Lower leg skin (tissue), 4 donors: Measurements from ENCODE around the gene AK1. TPM values are rescaled to one million over a fixed set of nuclear protein-coding genes. Genes with fewer than 3 reads are reported as not detected.
"Not testable (repeated sequence)": the region's sequence is repeated elsewhere in the genome, so short reads cannot be mapped to it uniquely, and the experiment has no call there.

Experiments
- DNase-seq, 2 donors: peaks; one replicate each; pipeline ENCODE4 v3.0.0-alpha.2; 2019; ENCODE audit warnings: low spot score in 2 of 2
- H3K4me3 ChIP-seq: fragments of 200-600 bp; sonication (generic); 2 replicates; pipeline ENCODE4 v1.5.1; 2017; ENCODE audit warnings: mild to moderate bottlenecking, low read depth; ENCODE audit not compliant: poor library complexity, severe bottlenecking
- POLR2A ChIP-seq, 2 donors: fragments of 450-650 bp; IDR thresholded peaks; one replicate each; pipeline ENCODE4 v1.6.1; 2016 to 2017; ENCODE audit warnings: antibody characterized with exemption in 2 of 2, mild to moderate bottlenecking in 1 of 2, moderate library complexity in 1 of 2
- WGBS, 2 donors: methylation state at CpG; one replicate each; pipeline ENCODE4 v1.1.5; 2018; 5-methylcytosine and 5-hydroxymethylcytosine counted together
- intact Hi-C: fragments of 100-400 bp; cut with DNase I; formaldehyde crosslinking; loops from one replicate; pipeline ENCODE4 v1.15.0; 2023; ENCODE audit warnings: low total_unique reads
- total RNA-seq, 4 donors: library from RNA; depleted of rRNA; stranded (reverse); fragments of >200 nt; gene quantifications; one replicate each; pipeline ENCODE4 v1.1.0, GENCODE V29; 2016
- TF ChIP-seq, protein P1 (sequence below), 3 donors: fragments of 450-650 bp; IDR thresholded peaks; one replicate each; pipeline ENCODE4 v1.5.1; 2016; ENCODE audit warnings: antibody characterized with exemption in 3 of 3, mild to moderate bottlenecking in 3 of 3, moderate library complexity in 2 of 3

Gene AK1
- total RNA-seq, 4 donors from 2014 or later = 9.5 to 35.4 (median 19.8) TPM

DNA sequence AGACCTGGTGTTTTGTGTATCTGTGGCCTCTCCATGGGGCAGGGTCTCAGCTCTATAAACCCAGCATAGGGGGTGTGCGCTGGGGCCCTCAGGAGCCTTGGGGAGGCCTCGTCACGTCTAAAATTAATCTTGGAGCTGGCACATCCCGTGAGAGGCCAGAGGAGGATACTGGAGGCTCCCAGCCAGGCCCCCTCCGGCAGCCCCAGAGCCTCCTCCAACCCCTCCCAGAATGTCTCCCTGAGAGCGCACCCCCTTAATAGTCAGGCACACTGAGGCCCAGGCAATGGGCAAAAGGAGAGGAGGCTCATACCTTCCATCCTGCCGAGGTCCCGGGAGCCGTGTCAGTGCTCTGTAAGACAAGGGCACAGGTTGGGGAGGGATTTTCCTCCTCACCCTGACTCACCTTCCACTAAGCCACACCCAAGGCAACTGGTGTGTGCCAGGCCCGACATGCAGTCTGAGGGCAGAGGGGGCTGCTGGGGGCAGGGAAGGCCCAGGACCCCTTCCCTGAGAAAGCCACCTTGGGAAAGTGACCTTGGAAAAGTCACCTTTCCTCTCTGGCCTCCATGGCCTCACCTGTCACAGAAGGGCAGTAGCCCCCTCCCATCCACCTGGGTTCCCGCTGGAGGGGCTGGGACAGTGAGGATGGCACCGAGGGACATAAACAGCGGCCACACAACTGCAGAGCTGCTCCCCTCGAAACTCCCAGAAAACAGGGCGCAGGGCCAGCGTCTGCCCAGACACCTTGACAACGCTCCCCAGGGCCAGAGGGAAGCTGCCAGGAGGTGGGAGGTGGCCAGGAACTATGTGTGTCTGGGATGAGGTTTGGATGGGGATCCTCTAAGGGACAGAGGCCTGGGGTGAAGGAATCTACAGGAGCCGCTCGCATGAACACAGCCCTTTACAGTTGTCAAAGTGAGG is 2.9 kb downstream of the AK1 start:
- TF ChIP-seq, protein P1, sequence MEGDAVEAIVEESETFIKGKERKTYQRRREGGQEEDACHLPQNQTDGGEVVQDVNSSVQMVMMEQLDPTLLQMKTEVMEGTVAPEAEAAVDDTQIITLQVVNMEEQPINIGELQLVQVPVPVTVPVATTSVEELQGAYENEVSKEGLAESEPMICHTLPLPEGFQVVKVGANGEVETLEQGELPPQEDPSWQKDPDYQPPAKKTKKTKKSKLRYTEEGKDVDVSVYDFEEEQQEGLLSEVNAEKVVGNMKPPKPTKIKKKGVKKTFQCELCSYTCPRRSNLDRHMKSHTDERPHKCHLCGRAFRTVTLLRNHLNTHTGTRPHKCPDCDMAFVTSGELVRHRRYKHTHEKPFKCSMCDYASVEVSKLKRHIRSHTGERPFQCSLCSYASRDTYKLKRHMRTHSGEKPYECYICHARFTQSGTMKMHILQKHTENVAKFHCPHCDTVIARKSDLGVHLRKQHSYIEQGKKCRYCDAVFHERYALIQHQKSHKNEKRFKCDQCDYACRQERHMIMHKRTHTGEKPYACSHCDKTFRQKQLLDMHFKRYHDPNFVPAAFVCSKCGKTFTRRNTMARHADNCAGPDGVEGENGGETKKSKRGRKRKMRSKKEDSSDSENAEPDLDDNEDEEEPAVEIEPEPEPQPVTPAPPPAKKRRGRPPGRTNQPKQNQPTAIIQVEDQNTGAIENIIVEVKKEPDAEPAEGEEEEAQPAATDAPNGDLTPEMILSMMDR (IDR thresholded peaks at IDR 0.05) = no peak
- no peak for TF ChIP-seq POLR2A (IDR thresholded peaks at IDR 0.05)
- H3K4me3 ChIP-seq = no peak overlapping the region
- intact Hi-C loops = no loop called here
- WGBS, 2 donors = 45 to 54% methylated on average over 17 to 19 of the region's 19 CpGs
- no peak for DNase-seq

DNA sequence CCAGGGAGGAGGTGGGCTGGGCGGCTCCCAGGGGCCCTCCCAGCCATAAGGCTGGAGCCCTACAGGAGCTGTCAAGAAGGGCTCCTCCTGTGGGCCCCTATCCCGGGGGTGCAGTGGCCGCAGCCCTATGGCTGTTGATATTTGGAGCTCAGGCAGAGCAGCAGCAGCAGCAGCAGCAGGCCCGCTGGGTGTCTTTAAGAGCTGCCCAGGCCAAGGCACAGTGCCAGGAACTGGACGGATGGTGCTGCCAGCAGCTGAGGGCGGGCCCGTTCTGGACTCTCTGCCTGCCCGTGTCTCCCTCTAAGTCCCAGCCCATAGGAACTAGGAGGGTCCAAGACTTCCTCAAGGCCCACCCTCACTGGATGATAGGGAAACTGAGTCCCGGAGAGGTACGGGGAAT is 3.6 kb downstream of the AK1 start:
- no peak for TF ChIP-seq POLR2A (IDR thresholded peaks at IDR 0.05)
- TF ChIP-seq, protein P1 (IDR thresholded peaks at IDR 0.05) = no peak
- no peak overlapping the region for H3K4me3 ChIP-seq
- DNase-seq = peak in 1 of 2 donors; percentile 93
- intact Hi-C loops = no loop called here
- 40 to 69% methylated on average over 3 to 10 of the region's 10 CpGs for WGBS, 2 donors

DNA sequence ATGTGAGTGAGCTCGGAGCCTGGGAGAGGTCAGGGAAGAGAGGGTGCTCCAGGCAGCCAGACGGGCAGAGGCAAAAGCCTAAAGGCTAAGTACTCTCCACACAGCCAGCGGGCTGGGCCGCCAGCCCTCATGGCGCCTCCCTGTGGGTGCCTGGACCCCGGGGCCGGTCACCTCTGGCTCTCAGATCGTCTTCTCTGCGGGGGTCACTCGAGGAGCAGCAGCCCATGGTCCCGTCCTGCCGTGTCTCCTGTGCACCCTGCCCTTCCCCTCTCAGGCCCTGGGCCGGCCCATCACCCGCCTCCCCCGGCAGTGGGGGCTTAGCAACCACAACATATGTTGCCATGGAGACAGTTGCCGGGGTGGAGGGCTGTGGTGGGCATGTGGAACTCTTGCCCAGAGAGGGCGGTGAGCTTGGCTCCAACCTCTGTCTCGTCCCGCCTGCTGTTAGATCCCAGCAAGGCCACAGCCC is 4.2 kb downstream of the AK1 start:
- no peak for TF ChIP-seq POLR2A (IDR thresholded peaks at IDR 0.05)
- TF ChIP-seq, protein P1 (IDR thresholded peaks at IDR 0.05) = no peak
- H3K4me3 ChIP-seq = no peak overlapping the region
- intact Hi-C loops = no loop called here
- no peak for DNase-seq
- 72 to 82% methylated on average over 10 to 16 of the region's 19 CpGs for WGBS, 2 donors

DNA sequence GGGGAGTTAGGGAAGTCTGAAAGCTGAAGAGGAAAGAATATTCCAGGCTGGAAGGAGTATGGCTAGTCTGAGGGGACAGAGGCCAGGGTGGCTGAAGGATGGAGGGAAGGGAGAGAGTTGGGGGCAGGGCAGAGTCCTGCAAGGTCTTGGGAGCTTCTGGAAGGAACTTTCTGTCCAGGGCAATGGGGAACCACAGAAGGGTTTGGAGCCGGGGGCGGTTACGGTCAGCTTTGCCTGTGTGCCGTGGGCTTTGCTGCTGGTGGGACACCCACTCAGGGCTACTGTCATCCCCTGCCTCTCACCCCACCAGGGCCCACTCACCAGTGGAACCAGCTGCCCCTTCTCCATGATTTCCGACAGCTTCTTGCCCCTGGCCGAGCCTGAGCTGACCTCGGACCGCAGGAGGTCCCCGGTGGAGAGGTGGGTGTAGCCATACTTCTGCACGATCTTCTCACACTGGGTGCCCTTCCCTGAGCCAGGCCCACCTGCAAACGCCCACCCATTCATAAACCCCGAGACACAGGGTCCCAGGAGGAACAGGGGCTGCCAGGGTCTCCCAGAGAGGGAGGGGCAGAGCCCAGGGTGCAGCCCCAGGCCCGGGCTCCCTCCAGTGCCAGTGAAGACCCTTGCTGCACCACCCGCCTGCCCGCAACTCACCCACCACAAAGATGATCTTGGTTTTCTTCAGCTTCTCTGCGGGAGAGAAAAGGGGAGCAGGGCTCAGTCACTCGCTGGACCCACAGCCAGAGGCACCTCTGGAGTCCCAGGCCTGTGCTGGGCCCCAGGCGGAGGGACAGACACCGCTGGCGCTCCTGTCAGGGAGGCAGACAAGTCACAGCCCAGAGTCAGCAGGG is 4.9 kb downstream of the AK1 start:
- intact Hi-C loops = no loop called here
- DNase-seq = no peak
- 91 to 92% methylated on average over 19 to 20 of the region's 20 CpGs for WGBS, 2 donors
- no peak for TF ChIP-seq POLR2A (IDR thresholded peaks at IDR 0.05)
- TF ChIP-seq, protein P1 (IDR thresholded peaks at IDR 0.05) = no peak
- no peak overlapping the region for H3K4me3 ChIP-seq

DNA sequence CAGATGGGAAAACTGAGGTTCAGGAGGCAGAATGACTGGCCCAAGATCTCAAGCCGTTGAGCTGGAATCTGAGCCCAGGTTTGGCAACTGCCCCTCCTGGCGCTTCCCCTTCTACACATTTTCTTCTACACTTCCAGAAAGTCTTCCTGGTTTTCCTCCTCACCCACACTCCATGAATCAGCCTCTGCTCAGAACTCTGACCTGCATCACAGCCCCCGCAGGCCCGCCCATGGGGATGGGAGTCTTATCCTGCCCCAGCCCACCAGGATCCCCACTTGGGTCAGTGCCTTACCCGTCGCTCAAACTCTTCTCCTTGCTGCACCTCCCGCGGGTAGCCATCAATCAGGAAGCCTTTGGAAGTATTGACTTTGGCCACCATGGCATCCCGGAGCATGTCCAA is 5.9 kb downstream of the AK1 start:
- no peak for TF ChIP-seq POLR2A (IDR thresholded peaks at IDR 0.05)
- 90 to 93% methylated on average over 9 of the region's 9 CpGs for WGBS, 2 donors
- H3K4me3 ChIP-seq = no peak overlapping the region
- no peak for DNase-seq
- intact Hi-C loops = no loop called here

DNA sequence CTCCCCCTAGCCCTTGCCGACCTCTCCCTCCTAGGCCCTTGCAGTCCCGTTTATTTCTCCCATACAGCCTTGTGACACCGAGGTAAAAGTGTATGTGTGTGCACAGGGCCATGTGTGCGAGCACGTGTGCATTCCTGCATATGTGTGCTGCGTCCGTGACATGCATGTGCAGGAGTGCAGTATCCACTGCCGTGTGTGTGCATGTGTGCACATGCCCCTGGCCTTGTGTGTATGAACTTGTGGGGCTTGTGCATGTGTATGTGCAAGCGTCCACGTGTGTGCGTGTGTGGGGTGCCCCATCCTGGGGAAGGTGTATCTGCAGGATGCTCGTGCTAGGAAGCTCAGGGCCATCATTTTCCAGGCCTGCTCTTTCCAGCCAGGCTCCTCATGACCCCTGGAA is 6.6 kb downstream of the AK1 start:
- DNase-seq = no peak
- intact Hi-C loops = no loop called here
- TF ChIP-seq POLR2A (IDR thresholded peaks at IDR 0.05) = no peak
- TF ChIP-seq, protein P1 (IDR thresholded peaks at IDR 0.05) = no peak
- H3K4me3 ChIP-seq = no peak overlapping the region
- 84 to 92% methylated on average over 11 of the region's 12 CpGs for WGBS, 2 donors

DNA sequence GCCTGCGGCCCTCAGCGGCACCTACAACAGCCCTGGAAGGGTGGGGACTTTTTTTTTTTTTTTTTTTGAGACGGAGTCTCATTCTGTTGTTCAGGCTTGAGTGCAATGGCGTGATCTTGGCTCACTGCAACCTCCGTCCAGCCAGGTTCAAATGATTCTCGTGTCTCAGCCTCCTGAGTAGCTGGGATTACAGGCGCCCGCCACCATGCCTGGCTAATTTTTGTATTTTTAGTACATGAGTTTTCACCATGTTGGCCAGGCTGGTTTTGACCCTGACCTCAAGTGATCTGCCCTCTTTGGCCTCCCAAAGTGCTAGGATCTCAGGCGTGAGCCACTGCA is 7.4 kb downstream of the AK1 start:
- intact Hi-C loops, DNase-seq, H3K4me3 ChIP-seq: not testable (repeated sequence)
- 60 to 70% methylated on average over 9 of the region's 9 CpGs for WGBS, 2 donors
